Naive thymus-derived CD4-positive, alpha-beta T cell (primary cell): ENCODE data around the gene WNT3A. TPM values are rescaled to one million over a fixed set of nuclear protein-coding genes. Genes with fewer than 3 reads are reported as not detected.

ENCODE experiments used
- ATAC-seq: fragments of 150-1000 bp; cut with Tn5 transposase; 2 replicates; pipeline ENCODE4 v1.10.0; 2021; ENCODE audit warnings: mild to moderate bottlenecking, moderate library complexity
- CTCF ChIA-PET: fragments of 350-600 bp; sonication (Branson Sonifier 250); formaldehyde crosslinking; loops from one replicate; lab custom pipeline; 2021; ENCODE audit warnings: antibody characterized with exemption; lab: Charles Lee
- POLR2A ChIA-PET: fragments of 350-600 bp; sonication (Branson Sonifier 250); formaldehyde crosslinking; loops from one replicate; lab custom pipeline; 2021; ENCODE audit warnings: antibody characterized with exemption, inconsistent platforms; lab: Charles Lee
- DNase-seq, 9 donors: peaks; one replicate each; pipeline versions ENCODE4 v3.0.0 to v3.0.0-alpha.2; 2020 to 2022; ENCODE audit warnings: mixed read lengths in 1 of 9
- H3K27ac ChIP-seq: one replicate; pipeline ENCODE4 v1.7.0; 2013; ENCODE audit warnings: mild to moderate bottlenecking, low read depth, low read length, moderate library complexity
- H3K27me3 ChIP-seq, 2 donors: one replicate each; pipeline ENCODE4 v1.7.0; 2013; ENCODE audit warnings: low read length in 2 of 2, mild to moderate bottlenecking in 2 of 2, moderate library complexity in 2 of 2; ENCODE audit not compliant: control insufficient read depth in 2 of 2, insufficient read depth in 2 of 2
- H3K36me3 ChIP-seq, 3 experiments: 1 replicate in 2 of 3; 2 replicates in 1 of 3; pipeline ENCODE4 v1.7.0; 2013; ENCODE audit warnings: low read length in 3 of 3, mild to moderate bottlenecking in 3 of 3, moderate library complexity in 1 of 3; ENCODE audit not compliant: insufficient read depth in 3 of 3, control insufficient read depth in 2 of 3
- H3K4me1 ChIP-seq, 2 donors: one replicate each; pipeline ENCODE4 v1.7.0; 2013; ENCODE audit warnings: low read length in 2 of 2, mild to moderate bottlenecking in 2 of 2, moderate library complexity in 1 of 2; ENCODE audit not compliant: control insufficient read depth in 2 of 2, insufficient read depth in 2 of 2
- H3K4me3 ChIP-seq: 2 replicates; pipeline ENCODE4 v1.7.0; 2013; ENCODE audit warnings: mild to moderate bottlenecking, low read length
- H3K9me3 ChIP-seq, 3 experiments: 1 replicate in 2 of 3; 2 replicates in 1 of 3; pipeline ENCODE4 v1.7.0; 2013; ENCODE audit warnings: low read length in 3 of 3; ENCODE audit not compliant: control insufficient read depth in 2 of 3
- H3K27ac Mint-ChIP-seq, 9 donors: one replicate each; pipeline ENCODE4 v1.8.0; 2020 to 2022; ENCODE audit warnings: mixed read lengths in 9 of 9, mild to moderate bottlenecking in 8 of 9, moderate library complexity in 5 of 9, inconsistent platforms in 2 of 9
- H3K27me3 Mint-ChIP-seq, 5 donors: one replicate each; pipeline ENCODE4 v1.8.0; 2021 to 2022; ENCODE audit warnings: mixed read lengths in 5 of 5, mild to moderate bottlenecking in 1 of 5
- H3K36me3 Mint-ChIP-seq, 5 donors: one replicate each; pipeline ENCODE4 v1.8.0; 2020 to 2022; ENCODE audit warnings: mixed read lengths in 5 of 5, mild to moderate bottlenecking in 3 of 5, inconsistent platforms in 1 of 5
- H3K4me1 Mint-ChIP-seq, 7 donors: one replicate each; pipeline ENCODE4 v1.8.0; 2020 to 2022; ENCODE audit warnings: mixed read lengths in 7 of 7, mild to moderate bottlenecking in 3 of 7, inconsistent platforms in 1 of 7
- H3K4me3 Mint-ChIP-seq, 10 donors: one replicate each; pipeline ENCODE4 v1.8.0; 2020 to 2022; ENCODE audit warnings: mild to moderate bottlenecking in 10 of 10, mixed read lengths in 10 of 10, moderate library complexity in 6 of 10, inconsistent platforms in 2 of 10
- H3K9me3 Mint-ChIP-seq, 11 donors: one replicate each; pipeline ENCODE4 v1.8.0; 2020 to 2022; ENCODE audit warnings: mixed read lengths in 11 of 11, mild to moderate bottlenecking in 4 of 11, inconsistent platforms in 1 of 11, moderate library complexity in 1 of 11
- intact Hi-C, 2 donors: fragments of 100-400 bp; cut with micrococcal nuclease; formaldehyde crosslinking; loops; one replicate each; pipeline ENCODE4 v1.15.1; 2023
- polyA plus RNA-seq, 2 donors: library from polyadenylated mRNA; unstranded; fragments of 300-500 nt; fragmentation: Illumina TruSeq; gene quantifications; one replicate each; pipeline ENCODE4 v1.2.3, GENCODE V29; 2021
- total RNA-seq, 6 experiments: library from RNA in 5 of 6; stranded (reverse) in 5 of 6; gene quantifications; 1 replicate in 5 of 6; 2 replicates in 1 of 6; pipeline ENCODE4 v1.2.3 and lab custom pipeline; 2021 to 2026

Gene WNT3A
- total and polyA plus RNA-seq, 7 experiments from 2014 or later: not detected

GRCh38 chr1:228036701-228037231 is 30.0 kb downstream of the WNT3A start:
- H3K9me3 ChIP-seq: no peaks in the 10 kb centered on the region
- CTCF ChIA-PET: no interaction called here
- Mint-ChIP-seq H3K36me3 (peaks cover 0 to 4% (median 0%) of the 10 kb centered on the region in 5 donors), H3K9me3 (peaks cover 0 to 6% (median 0%) of the 10 kb centered on the region in 11 donors), H3K4me1 (peaks cover 0 to 3% (median 0%) of the 10 kb centered on the region in 7 donors), H3K27me3 (peaks cover 15 to 52% (median 36%) of the 10 kb centered on the region in 5 donors), H3K27ac (no peak overlapping the region), H3K4me3 (peak overlapping the region in 4 of 10 donors; percentile 46 to 73 (median 56))
- peaks cover 0 to 5% of the 10 kb centered on the region in 2 donors for H3K4me1 ChIP-seq
- no peak overlapping the region for H3K4me3 ChIP-seq
- DNase-seq (no peak), ATAC-seq (peak; percentile 25)
- H3K27ac ChIP-seq: no peak overlapping the region
- peaks cover 0 to 9% of the 10 kb centered on the region in 2 donors for H3K27me3 ChIP-seq
- POLR2A ChIA-PET: no interaction called here
- intact Hi-C loops: no loop called here
- no peaks in the 10 kb centered on the region for H3K36me3 ChIP-seq

DNA sequence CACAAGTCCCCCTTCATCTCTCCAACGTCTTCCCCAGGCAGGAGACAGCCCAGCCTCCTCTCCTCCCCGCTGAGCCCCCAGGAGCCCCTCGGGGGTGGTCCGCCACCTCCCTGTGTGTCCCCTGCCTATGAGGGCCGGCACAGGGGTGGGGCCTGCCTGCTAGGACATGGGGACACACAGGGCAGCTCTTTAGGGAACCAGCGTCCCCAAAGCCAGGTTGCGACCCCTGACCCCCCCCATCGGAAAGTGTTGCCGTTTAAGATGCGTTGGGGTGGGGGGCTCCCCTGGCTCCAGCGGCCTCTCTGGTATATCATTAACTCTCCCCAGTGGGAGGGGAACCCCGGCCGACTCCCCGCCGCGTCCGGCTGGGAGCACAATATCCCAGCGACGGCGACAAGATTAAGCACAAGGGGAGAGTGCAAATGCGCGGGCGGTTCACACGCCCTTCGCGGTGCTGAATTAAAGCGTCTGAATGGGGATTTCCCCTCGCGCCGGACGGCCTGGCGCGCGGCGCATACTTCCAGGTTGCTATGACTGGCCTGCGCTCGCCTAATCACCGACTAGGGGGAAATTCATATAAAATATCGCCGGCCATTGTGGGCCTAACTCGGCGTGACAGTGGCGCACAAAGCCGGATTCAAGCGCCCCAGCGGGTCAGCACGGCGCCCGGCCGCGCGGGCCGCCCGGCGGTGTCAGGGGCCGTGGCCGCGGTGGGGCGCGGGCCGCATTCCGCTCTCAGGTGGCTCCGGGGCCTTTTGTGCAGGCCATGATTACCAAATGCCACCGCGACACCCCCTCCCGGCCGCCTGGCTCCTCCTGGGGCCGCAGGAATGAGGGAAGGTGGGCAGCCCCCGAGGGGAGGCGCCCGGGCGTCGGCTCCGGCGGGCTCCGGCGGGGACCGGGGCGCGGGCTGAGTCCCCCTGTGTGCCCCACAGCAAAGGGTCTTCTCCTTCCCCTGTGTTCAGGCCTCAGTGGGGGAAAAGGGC is 30.9 kb downstream of the WNT3A start:
- ATAC-seq: peak; percentile 54
- intact Hi-C loops: no loop called here
- Mint-ChIP-seq H3K27me3 (peaks cover 15 to 47% (median 36%) of the 10 kb centered on the region in 5 donors), H3K4me1 (peaks cover 0 to 3% (median 0%) of the 10 kb centered on the region in 7 donors), H3K36me3 (peaks cover 0 to 4% (median 0%) of the 10 kb centered on the region in 5 donors), H3K4me3 (peak overlapping the region in 6 of 10 donors; percentile 13 to 65 (median 38)), H3K9me3 (peaks cover 0 to 6% (median 0%) of the 10 kb centered on the region in 11 donors), H3K27ac (no peak overlapping the region)
- ChIA-PET POLR2A (no interaction called here), CTCF (no interaction called here)
- H3K27ac ChIP-seq: no peak overlapping the region
- peaks cover 0 to 9% of the 10 kb centered on the region in 2 donors for H3K27me3 ChIP-seq
- H3K4me3 ChIP-seq: no peak overlapping the region
- H3K9me3 ChIP-seq: no peaks in the 10 kb centered on the region
- no peaks in the 10 kb centered on the region for H3K36me3 ChIP-seq
- DNase-seq: peak in 1 of 9 donors; percentile 34
- H3K4me1 ChIP-seq: peaks cover 0 to 5% of the 10 kb centered on the region in 2 donors

DNA sequence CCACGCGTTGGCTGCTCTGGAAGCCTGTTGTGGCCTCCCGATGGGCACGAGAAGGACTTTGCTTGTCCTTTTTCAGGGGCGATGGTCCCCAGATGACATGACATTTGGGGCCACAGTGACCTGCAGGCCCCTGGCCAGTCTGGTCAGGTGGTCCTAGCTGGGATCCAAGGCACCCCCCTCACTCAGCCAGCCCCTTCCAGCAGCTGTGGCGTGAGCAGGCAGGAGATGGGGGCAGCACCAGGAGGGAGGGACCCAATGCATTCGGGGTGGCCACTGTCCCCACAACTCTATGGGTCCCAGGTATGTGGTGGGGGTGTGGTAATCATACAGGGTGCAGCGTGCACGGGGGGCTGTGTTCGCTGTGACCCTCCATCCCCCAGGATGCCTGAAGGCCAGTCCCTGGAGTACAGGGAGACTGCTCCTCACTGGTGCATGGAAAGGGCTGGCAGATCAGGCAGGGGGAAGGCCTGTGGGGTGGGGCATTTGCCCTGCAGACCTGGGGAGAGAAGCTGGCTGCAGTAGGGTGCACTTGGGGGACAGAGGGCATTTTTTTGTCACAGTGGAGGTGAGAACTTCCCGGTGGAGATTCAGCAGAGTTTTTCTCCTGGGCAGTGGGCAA is 31.7 kb downstream of the WNT3A start:
- H3K27me3 ChIP-seq: peaks cover 0 to 9% of the 10 kb centered on the region in 2 donors
- Mint-ChIP-seq H3K36me3 (peaks cover 0 to 1% (median 0%) of the 10 kb centered on the region in 5 donors), H3K27ac (no peak overlapping the region), H3K4me3 (no peak overlapping the region), H3K4me1 (peaks cover 0 to 3% (median 0%) of the 10 kb centered on the region in 7 donors), H3K9me3 (peaks cover 0 to 2% (median 0%) of the 10 kb centered on the region in 11 donors), H3K27me3 (peaks cover 15 to 42% (median 32%) of the 10 kb centered on the region in 5 donors)
- no peak overlapping the region for H3K27ac ChIP-seq
- intact Hi-C loops: no loop called here
- H3K4me3 ChIP-seq: no peak overlapping the region
- no peaks in the 10 kb centered on the region for H3K36me3 ChIP-seq
- no peaks in the 10 kb centered on the region for H3K9me3 ChIP-seq
- CTCF ChIA-PET: no interaction called here
- ATAC-seq (no peak), DNase-seq (no peak)
- POLR2A ChIA-PET: no interaction called here
- H3K4me1 ChIP-seq: peaks cover 0 to 5% of the 10 kb centered on the region in 2 donors

DNA sequence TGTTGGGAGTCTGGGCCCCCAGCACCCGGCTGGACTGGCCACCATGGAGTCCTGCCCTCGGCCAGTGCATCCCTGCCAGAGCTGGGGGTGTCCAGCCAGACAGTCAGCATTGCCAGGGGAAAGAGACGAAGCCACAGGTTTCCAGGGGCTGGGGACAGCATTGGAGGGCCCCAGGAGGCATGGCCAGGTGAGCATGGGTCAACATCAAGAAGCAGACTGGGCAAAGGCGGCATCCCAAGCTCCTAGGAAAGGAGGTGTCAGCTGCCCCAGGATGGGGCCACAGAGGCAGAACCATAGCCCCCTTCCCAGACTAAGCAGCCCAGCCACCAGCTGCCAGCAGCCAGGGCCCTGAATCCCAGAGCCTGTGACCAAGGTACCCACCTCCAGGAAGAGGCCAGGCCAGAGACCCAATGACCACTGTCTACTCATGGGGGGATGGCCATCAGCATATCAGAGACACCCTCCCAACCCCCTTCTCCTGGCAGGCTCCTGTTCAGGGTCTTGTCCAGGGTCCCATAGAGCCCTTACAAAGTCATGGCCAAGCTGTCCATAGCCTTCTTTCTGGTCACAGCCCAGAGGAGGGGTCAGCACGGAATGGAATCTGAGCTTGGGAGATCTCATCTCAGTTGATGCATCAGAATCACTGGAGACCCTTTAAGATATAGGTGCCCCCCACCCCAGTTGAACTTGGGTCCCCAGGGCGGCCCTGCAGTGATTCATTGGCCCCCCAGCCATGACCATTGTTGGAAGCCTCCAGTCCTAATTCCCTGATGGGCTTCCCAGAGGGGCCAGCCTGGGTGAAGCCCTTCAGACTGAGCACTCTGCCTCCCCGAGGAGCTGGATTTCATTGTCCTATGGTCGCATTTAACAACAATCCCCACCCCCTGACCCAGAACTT is 32.5 kb downstream of the WNT3A start:
- H3K27me3 Mint-ChIP-seq: peaks cover 12 to 38% (median 26%) of the 10 kb centered on the region in 5 donors
- no peak overlapping the region for H3K4me3 ChIP-seq
- DNase-seq: no peak
- CTCF ChIA-PET: no interaction called here
- intact Hi-C loops: no loop called here
- H3K27ac Mint-ChIP-seq: no peak overlapping the region
- H3K9me3 ChIP-seq: no peaks in the 10 kb centered on the region
- peaks cover 0 to 9% of the 10 kb centered on the region in 2 donors for H3K27me3 ChIP-seq
- POLR2A ChIA-PET: no interaction called here
- H3K9me3 Mint-ChIP-seq: no peaks in the 10 kb centered on the region
- peaks cover 0 to 3% (median 0%) of the 10 kb centered on the region in 7 donors for H3K4me1 Mint-ChIP-seq
- no peaks in the 10 kb centered on the region for H3K36me3 Mint-ChIP-seq
- no peak overlapping the region for H3K27ac ChIP-seq
- H3K4me1 ChIP-seq: peaks cover 0 to 5% of the 10 kb centered on the region in 2 donors
- H3K4me3 Mint-ChIP-seq: no peak overlapping the region
- H3K36me3 ChIP-seq: no peaks in the 10 kb centered on the region
- no peak for ATAC-seq

DNA sequence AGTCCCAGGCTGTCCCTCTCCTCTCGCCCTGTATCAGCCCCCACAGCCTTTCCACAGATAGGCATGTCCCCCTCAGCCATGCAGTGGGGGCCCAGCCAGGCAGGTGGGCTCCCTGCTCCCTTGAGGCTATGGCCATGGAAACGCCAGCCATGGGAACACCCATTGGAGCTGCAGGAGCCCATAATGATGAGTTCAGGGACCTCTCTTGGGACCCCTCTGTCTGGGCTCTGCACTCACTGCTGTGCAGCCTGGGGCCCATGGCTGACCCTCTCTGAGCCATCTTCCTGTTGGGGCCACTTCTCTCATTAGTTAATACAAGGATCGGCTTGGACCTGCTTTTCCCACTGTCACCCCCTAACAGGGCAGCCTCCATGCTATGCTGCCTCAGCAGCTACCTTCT is 33.2 kb downstream of the WNT3A start:
- DNase-seq (peak in 1 of 9 donors; percentile 0), ATAC-seq (no peak)
- peaks cover 0 to 9% of the 10 kb centered on the region in 2 donors for H3K27me3 ChIP-seq
- H3K27ac Mint-ChIP-seq: no peak overlapping the region
- H3K4me1 Mint-ChIP-seq: peaks cover 0 to 3% (median 0%) of the 10 kb centered on the region in 7 donors
- intact Hi-C loops: no loop called here
- H3K27ac ChIP-seq: no peak overlapping the region
- ChIA-PET POLR2A (no interaction called here), CTCF (no interaction called here)
- no peaks in the 10 kb centered on the region for H3K9me3 Mint-ChIP-seq
- no peak overlapping the region for H3K4me3 ChIP-seq
- peaks cover 0 to 5% of the 10 kb centered on the region in 2 donors for H3K4me1 ChIP-seq
- no peaks in the 10 kb centered on the region for H3K36me3 ChIP-seq
- no peak overlapping the region for H3K4me3 Mint-ChIP-seq
- peaks cover 7 to 32% (median 24%) of the 10 kb centered on the region in 5 donors for H3K27me3 Mint-ChIP-seq
- no peaks in the 10 kb centered on the region for H3K9me3 ChIP-seq
- H3K36me3 Mint-ChIP-seq: no peaks in the 10 kb centered on the region

- Mint-ChIP-seq H3K27me3 (peaks cover 4 to 25% (median 14%) of the 10 kb centered on the region in 5 donors), H3K4me3 (no peak overlapping the region), H3K36me3 (no peaks in the 10 kb centered on the region), H3K4me1 (peaks cover 0 to 4% (median 0%) of the 10 kb centered on the region in 7 donors), H3K27ac (no peak overlapping the region), H3K9me3 (peaks cover 0 to 3% (median 0%) of the 10 kb centered on the region in 11 donors)
- Histone ChIP-seq H3K27me3 (peaks cover 0 to 9% of the 10 kb centered on the region in 2 donors), H3K4me1 (peaks cover 0 to 5% of the 10 kb centered on the region in 2 donors), H3K36me3 (no peaks in the 10 kb centered on the region), H3K9me3 (no peaks in the 10 kb centered on the region), H3K27ac (no peak overlapping the region), H3K4me3 (no peak overlapping the region)
- DNase-seq (no peak), ATAC-seq (no peak)
- intact Hi-C loops: no loop called here
- ChIA-PET CTCF (no interaction called here), POLR2A (no interaction called here)
Measured at GRCh38 chr1:228041316-228041715, 34.5 kb downstream of the WNT3A start.
